RPMI8226 (cell line): ENCODE results near the gene C12orf75.

Source experiments
- DNase-seq: peaks from one replicate; pipeline ENCODE4 v3.0.0-alpha.2; 2015

Gene C12orf75

GRCh38 chr12:105420046-105420445 lies 89.6 kb downstream of the C12orf75 start:
- DNase-seq = no peak

- peak; percentile 61 for DNase-seq
These were observed 90.3 kb downstream of the C12orf75 start for GRCh38 chr12:105420659-105421240.
